K562 (cell line): ENCODE results near the gene LPAR2. TPM values are rescaled to one million over a fixed set of nuclear protein-coding genes. Genes with fewer than 3 reads are reported as not detected.

ENCODE experiments used
- ATF3 ChIP-seq, 2 experiments: fragments of 450-650 bp in 1 of 2; sonication (generic) in 1 of 2; formaldehyde crosslinking in 1 of 2; IDR thresholded peaks in 1 of 2; conservative IDR thresholded peaks in 1 of 2; 2 replicates each; pipeline versions ENCODE4 v1.6.1 to v1.8.1; 2016 to 2023; ENCODE audit warnings: mild to moderate bottlenecking in 2 of 2, moderate library complexity in 2 of 2, inconsistent platforms in 1 of 2, missing genetic modification reagents in 1 of 2
- FOSL1 ChIP-seq: fragments of 200-800 bp; sonication (Bioruptor generic); conservative IDR thresholded peaks from 2 replicates; pipeline ENCODE4 v1.6.1; 2016; ENCODE audit warnings: missing genetic modification characterization, missing compliant biosample characterization
- FOXP4 ChIP-seq: sonication (generic); formaldehyde crosslinking; IDR thresholded peaks from 2 replicates; pipeline ENCODE4 v1.8.0; 2022; ENCODE audit warnings: mild to moderate bottlenecking, missing genetic modification reagents, borderline replicate concordance
- KDM4B ChIP-seq, 2 experiments: fragments of 450-650 bp in 1 of 2; sonication (generic) in 1 of 2; IDR thresholded peaks; 2 replicates each; pipeline ENCODE4 v1.6.1; 2016 to 2017; ENCODE audit warnings: borderline replicate concordance in 2 of 2, antibody characterized with exemption in 1 of 2, low read depth in 1 of 2, mild to moderate bottlenecking in 1 of 2
- MAZ ChIP-seq, 2 experiments: fragments of 450-650 bp in 1 of 2; sonication (generic) in 1 of 2; formaldehyde crosslinking; IDR thresholded peaks in 1 of 2; conservative IDR thresholded peaks in 1 of 2; 2 replicates each; pipeline versions ENCODE4 v1.4.0 to v1.5.0; 2020; ENCODE audit warnings: mild to moderate bottlenecking in 1 of 2, missing genetic modification reagents in 1 of 2
- MEIS2 ChIP-seq: fragments of 450-650 bp; IDR thresholded peaks from 2 replicates; pipeline ENCODE4 v1.6.1; 2014; ENCODE audit warnings: mild to moderate bottlenecking; ENCODE audit not compliant: partially characterized antibody
- NEUROD1 ChIP-seq: fragments of 150-350 bp; IDR thresholded peaks from 2 replicates; pipeline ENCODE4 v1.6.1; 2014; ENCODE audit warnings: borderline replicate concordance, low read length, low read depth; ENCODE audit not compliant: partially characterized antibody
- TEAD1 ChIP-seq, 2 experiments: fragments of 450-650 bp in 1 of 2; sonication (generic) in 1 of 2; formaldehyde crosslinking; IDR thresholded peaks; 2 replicates each; pipeline versions ENCODE4 v1.4.0 to v1.8.0; 2020 to 2022; ENCODE audit warnings: mild to moderate bottlenecking in 2 of 2, missing genetic modification reagents in 1 of 2
- ZC3H4 ChIP-seq: sonication (generic); formaldehyde crosslinking; IDR thresholded peaks from 2 replicates; pipeline ENCODE4 v1.9.0; 2021; ENCODE audit warnings: missing genetic modification reagents, borderline replicate concordance
- ZC3H8 ChIP-seq: fragments of 450-650 bp; IDR thresholded peaks from 2 replicates; pipeline ENCODE4 v1.6.1; 2017
- ZNF24 ChIP-seq: fragments of 450-650 bp; IDR thresholded peaks from 2 replicates; pipeline ENCODE4 v1.6.1; 2016
- ZNF518B ChIP-seq: fragments of 250-450 bp; sonication (Bioruptor Pico); IDR thresholded peaks from 2 replicates; pipeline ENCODE4 v1.5.0; 2021; ENCODE audit warnings: mild to moderate bottlenecking, moderate library complexity
- ZNF778 ChIP-seq: fragments of 450-650 bp; formaldehyde crosslinking; IDR thresholded peaks from 2 replicates; pipeline ENCODE4 v1.4.0; 2020; ENCODE audit warnings: mild to moderate bottlenecking, moderate library complexity
- polyA plus RNA-seq, 8 experiments: library from polyadenylated mRNA; depleted of rRNA in 4 of 8; stranded (reverse) in 5 of 8; unstranded in 3 of 8; fragments of >200 nt; fragmentation: Nextera tagmentation in 2 of 8; fragmentation: Illumina TruSeq in 1 of 8; extraction: Ambion mirVana in 2 of 8; extraction: Trizol in 1 of 8; gene quantifications; 2 replicates each; pipeline versions ENCODE4 v1.2.1 to v1.2.3, GENCODE V29; 2011 to 2014; ENCODE audit warnings: inconsistent platforms in 1 of 8, missing spikeins in 1 of 8
- total RNA-seq, 7 experiments: library from RNA; depleted of rRNA in 6 of 7; stranded (reverse); fragments of >200 nt in 6 of 7; fragmentation: Illumina TruSeq in 2 of 7; extraction: Trizol in 2 of 7; gene quantifications; 2 replicates each; pipeline versions ENCODE4 v1.2.1 to v1.2.3, GENCODE V29; 2011 to 2021; ENCODE audit warnings: low replicate concordance in 1 of 7
- TF ChIP-seq, protein P1 (sequence below), 2 experiments: fragments of 450-650 bp; IDR thresholded peaks; 2 replicates each; pipeline ENCODE4 v1.6.1; 2016
- TF ChIP-seq, protein P2 (sequence below): conservative IDR thresholded peaks from 2 replicates; pipeline ENCODE4 v1.6.1; 2011; ENCODE audit warnings: low read depth, mild to moderate bottlenecking, low read length; ENCODE audit not compliant: control insufficient read depth

The LPAR2 gene
- total and polyA plus RNA-seq, 9 of the 15 experiments (the other 6 are each of a cell fraction or from before 2014, with no cell fraction given), result 0.63 to 13.8 (median 4.4) TPM

DNA sequence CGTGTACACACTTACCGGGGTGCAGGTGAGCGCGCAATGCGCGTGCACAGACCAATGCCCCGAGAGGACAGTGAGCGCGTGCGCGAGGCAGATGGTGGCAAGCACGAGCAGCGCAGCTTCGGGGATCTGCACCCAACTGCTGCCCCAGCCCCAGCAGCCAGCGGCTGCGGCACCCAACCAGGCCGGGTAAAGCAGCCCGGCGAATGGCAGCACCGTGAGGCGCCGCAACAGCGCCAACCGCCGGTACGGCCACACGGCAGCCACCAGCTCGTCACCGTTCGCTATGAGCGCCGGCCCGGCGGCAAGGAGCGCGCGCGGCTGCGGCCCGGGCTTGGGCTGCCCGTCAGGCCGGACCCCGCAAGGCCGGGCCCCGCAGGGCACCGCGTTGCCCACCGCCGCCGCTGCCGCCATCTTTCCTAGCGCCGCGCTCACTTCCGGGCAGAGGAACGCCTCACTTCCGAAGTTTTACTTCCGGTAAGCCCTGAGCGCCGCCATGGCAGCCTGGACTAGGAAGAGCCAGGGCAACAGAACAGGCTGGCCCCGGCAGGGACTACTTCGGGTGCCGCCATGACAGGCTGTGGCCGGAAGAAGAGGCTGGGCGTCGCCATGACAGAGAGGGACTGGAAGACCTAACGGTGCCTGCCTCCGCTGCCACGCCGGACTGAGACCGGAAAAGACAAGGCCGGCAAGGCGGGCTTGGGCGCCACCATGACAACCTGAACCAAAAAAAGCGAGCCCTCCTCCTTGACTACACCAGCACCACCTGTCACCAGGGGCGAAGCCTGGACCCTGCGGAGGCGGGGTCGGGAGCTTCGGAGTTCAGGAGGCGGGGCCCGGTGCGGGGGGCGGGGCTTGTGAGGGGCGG is 35.5 kb upstream of the LPAR2 start, which contains the start of gene ATP13A1 (continued):
- TF ChIP-seq, protein P1, sequence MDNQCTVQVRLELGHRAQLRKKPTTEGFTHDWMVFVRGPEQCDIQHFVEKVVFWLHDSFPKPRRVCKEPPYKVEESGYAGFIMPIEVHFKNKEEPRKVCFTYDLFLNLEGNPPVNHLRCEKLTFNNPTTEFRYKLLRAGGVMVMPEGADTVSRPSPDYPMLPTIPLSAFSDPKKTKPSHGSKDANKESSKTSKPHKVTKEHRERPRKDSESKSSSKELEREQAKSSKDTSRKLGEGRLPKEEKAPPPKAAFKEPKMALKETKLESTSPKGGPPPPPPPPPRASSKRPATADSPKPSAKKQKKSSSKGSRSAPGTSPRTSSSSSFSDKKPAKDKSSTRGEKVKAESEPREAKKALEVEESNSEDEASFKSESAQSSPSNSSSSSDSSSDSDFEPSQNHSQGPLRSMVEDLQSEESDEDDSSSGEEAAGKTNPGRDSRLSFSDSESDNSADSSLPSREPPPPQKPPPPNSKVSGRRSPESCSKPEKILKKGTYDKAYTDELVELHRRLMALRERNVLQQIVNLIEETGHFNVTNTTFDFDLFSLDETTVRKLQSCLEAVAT (IDR thresholded peaks at IDR 0.05), result no peak
- no peak for TF ChIP-seq NEUROD1
- TF ChIP-seq, protein P2, sequence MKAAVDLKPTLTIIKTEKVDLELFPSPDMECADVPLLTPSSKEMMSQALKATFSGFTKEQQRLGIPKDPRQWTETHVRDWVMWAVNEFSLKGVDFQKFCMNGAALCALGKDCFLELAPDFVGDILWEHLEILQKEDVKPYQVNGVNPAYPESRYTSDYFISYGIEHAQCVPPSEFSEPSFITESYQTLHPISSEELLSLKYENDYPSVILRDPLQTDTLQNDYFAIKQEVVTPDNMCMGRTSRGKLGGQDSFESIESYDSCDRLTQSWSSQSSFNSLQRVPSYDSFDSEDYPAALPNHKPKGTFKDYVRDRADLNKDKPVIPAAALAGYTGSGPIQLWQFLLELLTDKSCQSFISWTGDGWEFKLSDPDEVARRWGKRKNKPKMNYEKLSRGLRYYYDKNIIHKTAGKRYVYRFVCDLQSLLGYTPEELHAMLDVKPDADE, result 0 out of 2 replicates have a peak, but pooled peaks have one; percentile 46
- 0 out of 2 replicates have a peak, but pooled peaks have one; percentile 17 for TF ChIP-seq FOSL1 (tag)
- TF ChIP-seq TEAD1 (CRISPR knock-in tag; IDR thresholded peaks at IDR 0.05), result peak; percentile 40 to 79; a peak in 2 of 4 replicates
- TF ChIP-seq FOXP4 (CRISPR knock-in tag), result peak; percentile 68; the same call in 1 of the 2 replicates
- TF ChIP-seq ZNF778 (CRISPR knock-in tag), result no peak
- peak in 1 of 2 experiments; percentile 60; a peak in 3 of 4 replicates for TF ChIP-seq MAZ (CRISPR knock-in tag; conservative IDR thresholded peaks at IDR 0.05 in 1 of 2, IDR thresholded peaks at IDR 0.05 in 1 of 2)
- no peak for TF ChIP-seq ZNF518B (CRISPR knock-in tag)
- TF ChIP-seq ATF3 (IDR thresholded peaks at IDR 0.05), result no peak
- 0 out of 2 replicates have a peak, but pooled peaks have one; percentile 56 for TF ChIP-seq ATF3 (CRISPR knock-in tag; conservative IDR thresholded peaks at IDR 0.05)
- no peak for TF ChIP-seq ZC3H8
- no peak for TF ChIP-seq MEIS2
- TF ChIP-seq ZNF24, result peak; percentile 33; the same call in 1 of the 2 replicates
- peak in 1 of 2 experiments; percentile 69; a peak in 1 of 4 replicates for TF ChIP-seq KDM4B (IDR thresholded peaks at IDR 0.05; ENCODE audit: borderline replicate concordance in 2 of 2, low read depth in 1 of 2)
- TF ChIP-seq ZC3H4 (CRISPR knock-in tag), result no peak
